GM12878 (cell line): ENCODE measurements around the gene CORO1A. TPM values are rescaled to one million over a fixed set of nuclear protein-coding genes. Genes with fewer than 3 reads are reported as not detected.

Experiments used
- BCL11A ChIP-seq: IDR thresholded peaks from 2 replicates; pipeline ENCODE4 v1.6.1; 2011; ENCODE audit warnings: low read depth, low read length
- BHLHE40 ChIP-seq, 2 experiments: fragments of 450-650 bp in 1 of 2; IDR thresholded peaks; 2 replicates each; pipeline ENCODE4 v1.6.1; 2011 to 2017; ENCODE audit warnings: low read depth in 2 of 2, borderline replicate concordance in 1 of 2, improper control_type of control experiment in 1 of 2, low read length in 1 of 2, mild to moderate bottlenecking in 1 of 2
- CBX5 ChIP-seq: sonication (generic); IDR thresholded peaks from 2 replicates; pipeline ENCODE4 v1.6.1; 2016; ENCODE audit warnings: low read depth, moderate library complexity, mild to moderate bottlenecking, inconsistent platforms
- CREM ChIP-seq: IDR thresholded peaks from 2 replicates; pipeline ENCODE4 v1.6.1; 2014; ENCODE audit warnings: antibody characterized with exemption, low read depth
- EED ChIP-seq: sonication (generic); IDR thresholded peaks from 2 replicates; pipeline ENCODE4 v1.6.1; 2016; ENCODE audit warnings: antibody characterized with exemption, low read depth
- EP300 ChIP-seq, 2 experiments: fragments of 150-350 bp in 1 of 2; IDR thresholded peaks; 2 replicates each; pipeline ENCODE4 v1.6.1; 2011 to 2012; ENCODE audit warnings: low read depth in 2 of 2, low read length in 2 of 2, borderline replicate concordance in 1 of 2, improper control_type of control experiment in 1 of 2, inconsistent platforms in 1 of 2; ENCODE audit not compliant: control insufficient read depth in 1 of 2
- IRF4 ChIP-seq: IDR thresholded peaks from 2 replicates; pipeline ENCODE4 v1.6.1; 2011; ENCODE audit warnings: low read depth, low read length
- JUNB ChIP-seq: IDR thresholded peaks from 2 replicates; pipeline ENCODE4 v1.6.1; 2016; ENCODE audit warnings: antibody characterized with exemption, mild to moderate bottlenecking
- KAT2A ChIP-seq: conservative IDR thresholded peaks from 2 replicates; pipeline ENCODE4 v1.6.1; 2011; ENCODE audit warnings: low read depth, low read length; ENCODE audit not compliant: control insufficient read depth
- MEF2A ChIP-seq: IDR thresholded peaks from 2 replicates; pipeline ENCODE4 v1.6.1; 2011; ENCODE audit warnings: low read depth, mild to moderate bottlenecking, low read length, moderate library complexity; ENCODE audit not compliant: insufficient read depth
- MEF2B ChIP-seq: fragments of 450-650 bp; IDR thresholded peaks from 2 replicates; pipeline ENCODE4 v1.6.1; 2018; ENCODE audit warnings: mild to moderate bottlenecking, moderate library complexity; ENCODE audit not compliant: partially characterized antibody, poor library complexity, severe bottlenecking
- MYC ChIP-seq: IDR thresholded peaks from 2 replicates; pipeline ENCODE4 v1.6.1; 2011; ENCODE audit warnings: mild to moderate bottlenecking, low read length, moderate library complexity, inconsistent platforms; ENCODE audit not compliant: insufficient read depth, insufficient replicate concordance, insufficient read length, severe bottlenecking
- NBN ChIP-seq: fragments of 450-650 bp; IDR thresholded peaks from 2 replicates; pipeline ENCODE4 v1.6.1; 2016
- NFYA ChIP-seq: IDR thresholded peaks from 2 replicates; pipeline ENCODE4 v1.6.1; 2011; ENCODE audit warnings: low read depth, mild to moderate bottlenecking, low read length, improper control_type of control experiment, borderline replicate concordance
- NR2F1 ChIP-seq: fragments of 450-650 bp; conservative IDR thresholded peaks from 2 replicates; pipeline ENCODE4 v1.6.1; 2017; ENCODE audit warnings: mild to moderate bottlenecking
- SMARCA5 ChIP-seq: fragments of 450-650 bp; IDR thresholded peaks from 2 replicates; pipeline ENCODE4 v1.6.1; 2017; ENCODE audit warnings: mild to moderate bottlenecking
- TCF3 ChIP-seq: IDR thresholded peaks from 2 replicates; pipeline ENCODE4 v1.6.1; 2012; ENCODE audit warnings: low read depth, mild to moderate bottlenecking, low read length, borderline replicate concordance; ENCODE audit not compliant: insufficient read depth
- TCF7 ChIP-seq: IDR thresholded peaks from 2 replicates; pipeline ENCODE4 v1.6.1; 2014; ENCODE audit warnings: antibody characterized with exemption, borderline replicate concordance
- ZNF24 ChIP-seq: fragments of 450-650 bp; IDR thresholded peaks from 2 replicates; pipeline ENCODE4 v1.6.1; 2017; ENCODE audit warnings: antibody characterized with exemption, mild to moderate bottlenecking
- polyA plus RNA-seq, 11 experiments: library from polyadenylated mRNA; depleted of rRNA in 4 of 11; unstranded in 6 of 11; stranded (reverse) in 5 of 11; fragments of >200 nt; fragmentation: Nextera tagmentation in 4 of 11; fragmentation: Illumina TruSeq in 1 of 11; extraction: Ambion mirVana in 4 of 11; extraction: Trizol in 1 of 11; gene quantifications; 1 replicate in 1 of 11; 2 replicates in 10 of 11; pipeline versions ENCODE4 v1.2.1 to v1.2.3, GENCODE V29; 2011 to 2016; ENCODE audit warnings: inconsistent platforms in 2 of 11, missing spikeins in 2 of 11, low read depth in 1 of 11
- total RNA-seq, 4 experiments: library from RNA; depleted of rRNA in 3 of 4; stranded (reverse); fragments of >200 nt in 3 of 4; fragmentation: Illumina TruSeq in 1 of 4; extraction: Trizol in 1 of 4; gene quantifications; 2 replicates each; pipeline versions ENCODE4 v1.2.1 to v1.2.3, GENCODE V29; 2013 to 2021
- TF ChIP-seq, protein P1 (sequence below): IDR thresholded peaks from 2 replicates; pipeline ENCODE4 v1.6.1; 2011; ENCODE audit warnings: mild to moderate bottlenecking, low read depth, low read length, moderate library complexity; ENCODE audit not compliant: insufficient replicate concordance
- TF ChIP-seq, protein P2 (sequence below): fragments of 450-650 bp; formaldehyde crosslinking; IDR thresholded peaks from 2 replicates; pipeline ENCODE4 v1.5.0; 2022; ENCODE audit warnings: mild to moderate bottlenecking, missing genetic modification characterization
- TF ChIP-seq, protein P3 (sequence below): IDR thresholded peaks from 2 replicates; pipeline ENCODE4 v1.6.1; 2012; ENCODE audit warnings: low read length, inconsistent platforms
- TF ChIP-seq, protein P4 (sequence below): fragments of 450-650 bp; IDR thresholded peaks from 2 replicates; pipeline ENCODE4 v1.6.1; 2016; ENCODE audit warnings: mild to moderate bottlenecking

Gene CORO1A
- total and polyA plus RNA-seq, 10 of the 15 experiments (the other 5 are each of a cell fraction or from before 2014, with no cell fraction given), result 16.3 to 1,464 (median 714) TPM

DNA sequence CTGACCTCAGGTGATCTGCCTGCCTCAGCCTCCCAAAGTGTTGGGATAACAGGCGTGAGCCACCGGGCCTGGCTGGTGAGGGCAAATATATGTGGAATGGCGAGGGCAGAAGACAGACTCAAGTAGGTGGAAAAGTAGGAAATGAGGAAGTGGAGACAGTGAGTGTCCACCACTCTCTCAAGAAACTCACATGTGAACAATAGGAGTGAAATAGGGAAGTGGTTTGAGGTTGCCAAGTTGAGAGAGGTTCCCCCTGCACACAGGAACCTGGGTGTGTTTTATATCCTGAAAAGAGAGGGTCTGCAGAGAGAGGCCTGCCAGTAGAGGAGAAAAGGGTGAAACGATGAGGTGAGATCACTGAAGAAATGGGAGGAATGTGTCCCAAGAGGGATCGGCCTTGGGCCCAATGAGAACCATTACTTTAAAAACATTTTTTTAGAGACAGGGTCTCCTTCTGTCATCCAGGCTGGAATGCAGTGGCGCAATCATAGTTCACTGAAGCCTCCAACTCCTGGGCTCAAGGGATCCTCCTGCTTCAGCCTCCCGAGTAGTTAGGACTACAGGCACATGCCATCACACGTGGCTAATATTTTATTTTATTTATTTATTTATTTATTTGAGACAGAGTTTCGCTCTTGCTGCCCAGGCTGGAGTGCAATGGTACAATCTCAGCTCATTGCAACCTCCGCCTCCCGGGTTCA lies 17.1 kb upstream of the CORO1A start (continued):
- TF ChIP-seq, protein P1, sequence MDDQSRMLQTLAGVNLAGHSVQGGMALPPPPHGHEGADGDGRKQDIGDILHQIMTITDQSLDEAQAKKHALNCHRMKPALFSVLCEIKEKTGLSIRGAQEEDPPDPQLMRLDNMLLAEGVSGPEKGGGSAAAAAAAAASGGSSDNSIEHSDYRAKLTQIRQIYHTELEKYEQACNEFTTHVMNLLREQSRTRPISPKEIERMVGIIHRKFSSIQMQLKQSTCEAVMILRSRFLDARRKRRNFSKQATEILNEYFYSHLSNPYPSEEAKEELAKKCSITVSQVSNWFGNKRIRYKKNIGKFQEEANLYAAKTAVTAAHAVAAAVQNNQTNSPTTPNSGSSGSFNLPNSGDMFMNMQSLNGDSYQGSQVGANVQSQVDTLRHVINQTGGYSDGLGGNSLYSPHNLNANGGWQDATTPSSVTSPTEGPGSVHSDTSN, result no peak
- no peak for TF ChIP-seq TCF7
- TF ChIP-seq EED, result peak; percentile 93
- TF ChIP-seq NBN, result peak; percentile 94
- TF ChIP-seq CREM, result peak; percentile 48; the same call in 1 of the 2 replicates
- no peak for TF ChIP-seq JUNB
- TF ChIP-seq CBX5, result peak; percentile 58; the same call in 1 of the 2 replicates
- no peak for TF ChIP-seq MYC
- no peak for TF ChIP-seq NFYA
- TF ChIP-seq NR2F1, result peak; percentile 80
- TF ChIP-seq KAT2A, result no peak
- TF ChIP-seq BCL11A, result peak; percentile 68
- peak; percentile 75; the same call in 1 of the 2 replicates for TF ChIP-seq IRF4
- no peak for TF ChIP-seq ZNF24
- TF ChIP-seq, protein P2, sequence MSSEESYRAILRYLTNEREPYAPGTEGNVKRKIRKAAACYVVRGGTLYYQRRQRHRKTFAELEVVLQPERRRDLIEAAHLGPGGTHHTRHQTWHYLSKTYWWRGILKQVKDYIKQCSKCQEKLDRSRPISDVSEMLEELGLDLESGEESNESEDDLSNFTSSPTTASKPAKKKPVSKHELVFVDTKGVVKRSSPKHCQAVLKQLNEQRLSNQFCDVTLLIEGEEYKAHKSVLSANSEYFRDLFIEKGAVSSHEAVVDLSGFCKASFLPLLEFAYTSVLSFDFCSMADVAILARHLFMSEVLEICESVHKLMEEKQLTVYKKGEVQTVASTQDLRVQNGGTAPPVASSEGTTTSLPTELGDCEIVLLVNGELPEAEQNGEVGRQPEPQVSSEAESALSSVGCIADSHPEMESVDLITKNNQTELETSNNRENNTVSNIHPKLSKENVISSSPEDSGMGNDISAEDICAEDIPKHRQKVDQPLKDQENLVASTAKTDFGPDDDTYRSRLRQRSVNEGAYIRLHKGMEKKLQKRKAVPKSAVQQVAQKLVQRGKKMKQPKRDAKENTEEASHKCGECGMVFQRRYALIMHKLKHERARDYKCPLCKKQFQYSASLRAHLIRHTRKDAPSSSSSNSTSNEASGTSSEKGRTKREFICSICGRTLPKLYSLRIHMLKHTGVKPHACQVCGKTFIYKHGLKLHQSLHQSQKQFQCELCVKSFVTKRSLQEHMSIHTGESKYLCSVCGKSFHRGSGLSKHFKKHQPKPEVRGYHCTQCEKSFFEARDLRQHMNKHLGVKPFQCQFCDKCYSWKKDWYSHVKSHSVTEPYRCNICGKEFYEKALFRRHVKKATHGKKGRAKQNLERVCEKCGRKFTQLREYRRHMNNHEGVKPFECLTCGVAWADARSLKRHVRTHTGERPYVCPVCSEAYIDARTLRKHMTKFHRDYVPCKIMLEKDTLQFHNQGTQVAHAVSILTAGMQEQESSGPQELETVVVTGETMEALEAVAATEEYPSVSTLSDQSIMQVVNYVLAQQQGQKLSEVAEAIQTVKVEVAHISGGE (CRISPR knock-in tag), result no peak
- no peak for TF ChIP-seq TCF3
- TF ChIP-seq EP300 (IDR thresholded peaks at IDR 0.05; ENCODE audit: borderline replicate concordance in 1 of 2, control insufficient read depth in 1 of 2, low read depth in 2 of 2, low read length in 2 of 2), result peak; percentile 52 to 95; a peak in 2 of 4 replicates
- TF ChIP-seq, protein P3, sequence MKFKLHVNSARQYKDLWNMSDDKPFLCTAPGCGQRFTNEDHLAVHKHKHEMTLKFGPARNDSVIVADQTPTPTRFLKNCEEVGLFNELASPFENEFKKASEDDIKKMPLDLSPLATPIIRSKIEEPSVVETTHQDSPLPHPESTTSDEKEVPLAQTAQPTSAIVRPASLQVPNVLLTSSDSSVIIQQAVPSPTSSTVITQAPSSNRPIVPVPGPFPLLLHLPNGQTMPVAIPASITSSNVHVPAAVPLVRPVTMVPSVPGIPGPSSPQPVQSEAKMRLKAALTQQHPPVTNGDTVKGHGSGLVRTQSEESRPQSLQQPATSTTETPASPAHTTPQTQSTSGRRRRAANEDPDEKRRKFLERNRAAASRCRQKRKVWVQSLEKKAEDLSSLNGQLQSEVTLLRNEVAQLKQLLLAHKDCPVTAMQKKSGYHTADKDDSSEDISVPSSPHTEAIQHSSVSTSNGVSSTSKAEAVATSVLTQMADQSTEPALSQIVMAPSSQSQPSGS, result peak; percentile 71
- TF ChIP-seq MEF2B, result peak; percentile 57
- peak; percentile 14; the same call in 1 of the 2 replicates for TF ChIP-seq SMARCA5
- TF ChIP-seq, protein P4, sequence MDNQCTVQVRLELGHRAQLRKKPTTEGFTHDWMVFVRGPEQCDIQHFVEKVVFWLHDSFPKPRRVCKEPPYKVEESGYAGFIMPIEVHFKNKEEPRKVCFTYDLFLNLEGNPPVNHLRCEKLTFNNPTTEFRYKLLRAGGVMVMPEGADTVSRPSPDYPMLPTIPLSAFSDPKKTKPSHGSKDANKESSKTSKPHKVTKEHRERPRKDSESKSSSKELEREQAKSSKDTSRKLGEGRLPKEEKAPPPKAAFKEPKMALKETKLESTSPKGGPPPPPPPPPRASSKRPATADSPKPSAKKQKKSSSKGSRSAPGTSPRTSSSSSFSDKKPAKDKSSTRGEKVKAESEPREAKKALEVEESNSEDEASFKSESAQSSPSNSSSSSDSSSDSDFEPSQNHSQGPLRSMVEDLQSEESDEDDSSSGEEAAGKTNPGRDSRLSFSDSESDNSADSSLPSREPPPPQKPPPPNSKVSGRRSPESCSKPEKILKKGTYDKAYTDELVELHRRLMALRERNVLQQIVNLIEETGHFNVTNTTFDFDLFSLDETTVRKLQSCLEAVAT, result peak; percentile 92
- TF ChIP-seq BHLHE40 (IDR thresholded peaks at IDR 0.05; ENCODE audit: borderline replicate concordance in 1 of 2, low read depth in 2 of 2, low read length in 1 of 2), result peak; percentile 79 to 82
- no peak for TF ChIP-seq MEF2A
